Effector CD8-positive, alpha-beta T cell (primary cell): ENCODE data around the gene DNHD1.

Experiments
- DNase-seq: peaks from one replicate; lab custom pipeline; 2025; lab: John Stamatoyannopoulos, UW

DNHD1 gene

DNA sequence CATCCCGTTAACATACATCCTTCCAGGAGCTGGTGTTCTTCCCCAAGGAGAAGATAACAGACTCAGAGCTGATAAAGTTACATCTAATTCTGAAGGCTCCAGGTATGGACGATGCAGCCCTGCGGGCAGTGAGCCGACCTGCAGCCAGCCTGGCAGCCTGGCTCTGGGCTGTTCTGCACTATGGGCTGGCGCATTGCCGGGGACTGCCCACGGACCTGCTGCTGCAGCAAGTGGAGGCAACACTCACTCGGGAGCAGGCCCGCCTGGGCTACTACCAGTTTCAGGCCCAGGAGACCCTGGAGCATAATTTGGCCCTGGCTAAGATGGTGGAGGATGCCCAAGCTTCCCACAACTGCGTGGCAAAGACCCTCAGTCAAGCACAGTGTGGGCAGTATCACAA lies 66.6 kb downstream of the DNHD1 start:
- no peak for DNase-seq

DNA sequence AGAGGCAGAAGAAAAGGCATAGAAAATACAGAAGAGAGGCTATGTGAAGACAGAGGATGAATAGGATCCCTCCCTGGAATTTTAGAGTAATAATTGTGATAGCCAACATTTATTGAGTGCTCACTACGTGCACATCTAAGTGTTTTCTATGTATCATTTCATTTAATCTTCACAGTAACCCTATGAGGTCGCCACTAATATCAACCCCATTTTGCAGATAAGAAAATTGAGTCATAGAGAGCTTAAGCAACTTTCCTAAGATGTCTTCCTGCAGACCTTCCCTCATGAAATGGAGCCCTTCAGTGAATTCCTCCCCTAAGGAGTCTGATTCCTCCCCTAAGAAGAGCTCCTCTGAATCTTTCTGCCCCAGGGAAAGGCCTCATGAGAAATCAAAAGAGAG lies 68.2 kb downstream of the DNHD1 start:
- no peak for DNase-seq

DNA sequence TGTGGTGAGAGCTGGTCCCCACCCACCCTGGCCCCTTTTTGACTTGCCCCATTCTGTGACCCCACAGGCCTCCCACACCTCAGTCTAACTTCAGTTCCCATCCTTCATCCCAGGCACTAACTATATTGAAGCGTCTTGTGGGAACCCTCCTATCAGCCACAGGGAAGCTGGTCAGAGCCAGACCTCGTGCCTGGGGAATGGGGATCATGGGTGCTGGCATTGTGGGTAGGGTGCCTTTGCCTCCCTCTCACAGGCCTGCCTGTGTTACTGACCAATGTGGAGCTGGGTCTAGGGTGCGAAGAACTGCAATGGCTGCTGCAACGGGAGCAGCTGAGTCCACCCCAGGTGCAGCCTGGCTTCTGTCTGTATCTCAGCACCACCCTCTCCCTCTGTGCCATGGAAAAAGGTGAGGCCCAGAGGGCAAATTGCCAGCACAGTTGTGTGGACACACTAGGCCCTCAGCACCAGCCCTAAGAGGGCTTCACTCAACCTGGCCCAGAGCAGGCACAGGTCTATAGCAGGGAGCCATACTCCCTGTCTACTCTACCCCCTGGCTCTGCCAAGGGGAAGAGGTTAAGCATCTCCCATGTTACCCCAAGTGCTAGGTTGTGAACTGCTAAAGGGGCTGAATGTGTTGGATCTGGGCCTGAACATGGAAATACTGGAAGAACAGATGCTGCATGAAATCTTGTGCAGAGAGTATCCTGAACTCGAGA lies 69.1 kb downstream of the DNHD1 start:
- DNase-seq = no peak

DNA sequence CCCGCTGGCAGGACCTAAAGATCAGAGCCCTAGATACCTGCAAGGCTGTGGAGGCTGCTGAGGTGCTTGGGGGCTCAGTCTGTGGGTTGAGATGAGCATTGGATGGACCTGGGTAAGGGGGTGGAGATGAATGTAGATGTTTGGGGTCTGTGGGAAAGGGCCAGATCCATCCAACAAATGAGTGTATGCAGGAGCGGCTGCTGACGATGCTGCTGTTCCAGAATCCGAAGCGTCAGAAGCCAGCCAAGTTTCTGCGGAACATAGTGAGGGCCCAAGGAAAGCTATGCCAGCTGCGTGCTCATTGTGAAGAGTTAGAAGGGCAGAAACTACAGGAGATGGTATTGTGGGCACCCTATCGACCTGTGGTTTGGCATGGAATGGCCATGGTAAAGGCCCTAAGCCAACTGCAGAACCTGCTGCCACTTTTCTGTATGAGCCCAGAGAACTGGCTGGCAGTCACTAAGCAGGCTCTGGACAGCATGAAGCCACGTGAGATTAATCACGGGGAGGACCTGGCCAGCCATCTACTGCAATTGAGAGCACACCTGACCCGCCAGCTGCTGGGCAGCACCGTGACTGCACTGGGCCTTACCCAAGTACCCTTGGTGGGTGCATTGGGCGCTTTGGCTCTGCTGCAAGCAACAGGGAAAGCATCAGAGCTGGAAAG lies 69.8 kb downstream of the DNHD1 start:
- DNase-seq = no peak

DNA sequence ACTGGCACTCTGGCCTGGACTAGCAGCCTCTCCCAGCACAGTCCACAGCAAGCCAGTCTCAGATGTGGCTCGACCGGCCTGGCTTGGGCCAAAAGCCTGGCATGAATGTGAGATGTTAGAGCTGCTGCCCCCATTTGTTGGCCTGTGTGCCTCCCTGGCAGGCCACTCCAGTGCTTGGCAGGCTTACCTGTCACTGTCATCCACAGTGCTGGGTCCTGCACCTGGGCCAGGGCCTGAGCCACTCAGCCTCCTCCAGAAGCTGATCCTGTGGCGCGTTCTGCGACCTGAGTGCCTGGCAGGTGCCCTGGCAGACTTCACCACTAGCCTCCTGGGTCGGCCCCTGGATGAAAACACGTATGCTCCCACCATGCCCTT lies 70.3 kb downstream of the DNHD1 start:
- no peak for DNase-seq

DNA sequence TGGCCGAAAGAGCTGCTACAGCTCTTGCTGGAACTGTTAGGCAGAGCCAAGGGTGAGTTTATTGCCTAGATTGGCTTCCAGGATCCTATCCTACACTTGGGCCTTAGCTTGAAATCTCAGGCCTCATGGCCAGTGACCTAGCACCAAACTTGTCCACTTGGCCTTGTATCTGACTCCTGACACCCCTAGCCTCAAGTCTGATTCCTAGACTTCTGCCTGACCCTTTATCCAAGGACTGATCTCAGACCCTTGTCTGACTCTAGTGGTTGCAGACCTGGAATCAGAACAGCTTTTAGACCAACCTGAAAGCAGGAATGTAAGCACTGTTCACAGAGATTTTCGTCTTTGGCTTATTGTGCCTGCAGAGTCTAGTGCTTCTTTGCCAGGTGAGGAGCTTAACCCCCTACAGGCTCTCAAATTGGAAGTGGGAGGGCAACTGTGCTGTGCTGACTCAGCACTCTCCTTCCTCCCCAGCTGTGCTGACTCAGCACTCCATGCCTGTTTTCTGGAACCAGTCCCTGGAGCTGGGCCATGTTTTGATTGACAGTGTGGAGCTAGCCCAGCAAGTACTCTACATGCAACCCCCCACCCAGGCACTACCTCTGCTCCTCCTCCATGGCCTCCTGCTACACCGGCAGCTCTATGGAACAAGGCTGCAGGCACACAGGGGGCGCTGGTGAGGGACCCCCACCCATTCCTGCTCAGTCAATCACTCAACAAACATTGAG lies 71.3 kb downstream of the DNHD1 start:
- DNase-seq = no peak

DNA sequence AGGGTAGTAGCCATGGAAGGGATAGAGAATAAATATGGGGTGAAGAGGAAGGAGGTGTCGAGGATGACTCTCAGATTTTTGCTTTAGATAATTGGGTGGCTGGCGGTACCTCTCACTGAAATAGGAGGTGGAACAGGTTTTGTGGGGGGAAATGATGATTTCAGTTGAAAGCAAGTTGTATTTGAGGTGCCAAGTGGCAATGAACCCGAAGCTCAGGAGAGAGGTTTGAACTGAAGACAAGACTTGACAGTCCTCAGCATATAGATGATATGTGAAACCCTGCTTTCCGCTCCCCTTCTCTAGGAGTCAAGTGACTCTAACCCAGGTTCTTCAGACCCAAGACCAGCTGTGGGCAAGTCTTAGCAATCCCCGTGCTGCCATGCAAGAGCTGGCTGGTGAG lies 72.6 kb downstream of the DNHD1 start:
- DNase-seq = no peak

DNA sequence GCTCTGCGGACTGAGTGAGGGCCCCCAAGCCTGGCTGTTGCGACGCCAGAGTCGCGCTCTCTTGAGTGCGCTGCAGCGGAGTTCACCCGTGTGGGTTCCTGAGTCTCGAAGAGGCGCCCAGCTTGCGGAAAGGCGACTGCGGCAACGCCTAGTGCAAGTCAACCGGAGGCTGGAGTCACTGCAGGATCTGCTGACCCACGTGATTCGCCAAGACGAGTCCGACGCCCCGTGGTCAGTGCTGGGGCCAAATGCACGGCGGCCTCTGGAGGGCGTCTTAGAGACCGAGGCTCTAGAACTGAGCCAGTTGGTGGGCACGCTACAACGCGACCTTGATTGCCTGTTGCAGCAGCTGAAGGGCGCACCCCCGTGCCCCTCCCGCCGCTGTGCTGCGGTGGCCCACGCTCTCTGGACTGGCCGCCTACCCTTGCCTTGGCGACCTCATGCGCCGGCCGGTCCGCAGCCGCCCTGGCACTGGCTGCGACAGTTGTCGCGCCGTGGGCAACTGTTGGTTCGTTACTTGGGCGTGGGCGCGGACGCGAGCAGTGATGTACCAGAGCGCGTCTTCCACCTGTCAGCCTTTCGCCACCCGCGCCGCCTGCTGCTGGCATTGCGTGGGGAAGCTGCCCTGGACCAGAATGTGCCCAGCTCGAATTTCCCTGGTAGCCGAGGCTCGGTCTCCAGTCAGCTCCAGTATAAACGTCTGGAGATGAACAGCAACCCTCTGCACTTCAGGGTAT lies 73.8 kb downstream of the DNHD1 start:
- no peak for DNase-seq

DNA sequence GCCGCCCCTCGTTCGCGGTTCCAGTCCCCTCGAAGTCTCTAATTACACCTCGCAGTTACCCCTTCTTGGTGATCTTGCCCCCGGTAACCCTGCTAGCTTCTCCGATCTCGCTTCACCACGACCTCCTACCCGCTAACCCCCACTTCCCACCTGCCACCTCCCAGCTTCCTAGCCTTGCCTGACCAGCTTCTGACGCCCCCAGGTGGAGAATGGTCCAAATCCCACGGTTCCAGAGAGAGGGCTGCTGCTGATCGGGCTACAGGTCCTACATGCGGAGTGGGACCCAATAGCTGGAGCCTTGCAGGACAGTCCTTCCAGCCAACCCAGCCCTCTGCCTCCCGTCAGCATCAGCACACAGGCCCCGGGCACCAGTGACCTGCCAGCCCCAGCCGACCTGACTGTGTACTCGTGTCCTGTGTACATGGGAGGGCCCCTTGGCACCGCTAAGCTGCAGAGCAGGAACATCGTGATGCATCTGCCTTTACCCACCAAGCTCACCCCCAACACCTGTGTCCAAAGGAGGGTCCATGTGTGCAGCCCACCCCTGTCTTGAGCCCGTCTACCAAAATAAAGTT lies 74.4 kb downstream of the DNHD1 start:
- no peak for DNase-seq

DNA sequence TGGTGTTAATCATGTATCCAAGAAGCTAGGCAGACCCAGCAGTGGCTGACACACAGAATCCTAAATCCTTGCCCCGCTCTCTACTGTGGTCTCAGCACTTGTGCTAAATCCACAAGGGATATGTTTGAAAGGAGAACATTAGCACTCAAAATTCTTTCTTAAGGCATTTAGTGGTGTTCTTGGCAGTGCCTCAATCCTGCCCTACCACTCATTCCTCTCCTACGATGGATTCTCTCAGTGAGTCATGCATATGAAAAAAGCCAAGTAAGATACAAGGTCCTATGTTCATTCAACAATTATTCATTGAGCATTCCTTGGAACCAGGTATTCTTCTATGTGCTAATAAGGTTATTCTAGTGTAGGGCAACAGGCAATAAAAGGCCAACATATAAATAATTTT lies 75.1 kb downstream of the DNHD1 start:
- no peak for DNase-seq

DNA sequence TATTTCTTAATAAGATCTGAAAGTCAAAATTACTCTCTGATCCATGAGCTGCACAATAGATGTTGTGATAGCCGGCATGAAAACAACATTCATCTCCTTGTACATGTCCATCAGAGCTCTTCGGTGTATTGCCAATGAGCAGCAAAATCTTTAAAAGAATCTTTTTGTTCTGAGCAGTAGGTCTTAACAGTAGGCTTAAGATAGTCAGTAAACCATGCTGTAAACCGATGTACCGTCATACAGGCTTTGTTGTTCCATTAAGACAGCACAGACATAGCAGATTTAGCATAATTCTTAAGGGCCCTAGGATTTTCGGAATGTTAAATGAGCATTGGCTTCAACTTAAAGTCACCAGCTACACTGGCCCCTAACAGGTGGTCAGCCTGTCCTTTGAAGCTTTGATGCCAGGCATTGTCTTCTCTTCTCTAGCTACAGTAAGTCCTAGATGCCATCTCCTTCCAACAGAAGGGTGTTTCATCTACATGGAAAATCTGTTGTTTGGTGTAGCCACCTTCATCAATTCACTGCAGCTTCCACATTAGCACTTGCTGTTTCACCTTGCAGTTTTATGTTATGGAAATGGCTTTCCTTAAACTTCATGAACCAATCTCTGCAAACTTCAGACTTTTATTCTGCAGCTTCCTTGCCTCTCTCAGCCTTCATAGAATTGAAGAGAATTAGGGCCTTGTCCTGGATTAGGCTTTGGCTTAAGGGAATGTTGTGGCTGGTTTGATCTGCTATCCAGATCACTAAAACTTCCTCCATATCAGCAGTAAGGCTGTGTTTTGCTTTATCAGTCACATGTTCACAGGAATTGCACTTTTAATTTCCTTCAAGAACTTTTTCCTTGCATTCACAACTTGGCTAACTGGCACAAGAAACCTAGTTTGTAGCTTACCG lies 78.0 kb downstream of the DNHD1 start:
- no peak for DNase-seq

DNA sequence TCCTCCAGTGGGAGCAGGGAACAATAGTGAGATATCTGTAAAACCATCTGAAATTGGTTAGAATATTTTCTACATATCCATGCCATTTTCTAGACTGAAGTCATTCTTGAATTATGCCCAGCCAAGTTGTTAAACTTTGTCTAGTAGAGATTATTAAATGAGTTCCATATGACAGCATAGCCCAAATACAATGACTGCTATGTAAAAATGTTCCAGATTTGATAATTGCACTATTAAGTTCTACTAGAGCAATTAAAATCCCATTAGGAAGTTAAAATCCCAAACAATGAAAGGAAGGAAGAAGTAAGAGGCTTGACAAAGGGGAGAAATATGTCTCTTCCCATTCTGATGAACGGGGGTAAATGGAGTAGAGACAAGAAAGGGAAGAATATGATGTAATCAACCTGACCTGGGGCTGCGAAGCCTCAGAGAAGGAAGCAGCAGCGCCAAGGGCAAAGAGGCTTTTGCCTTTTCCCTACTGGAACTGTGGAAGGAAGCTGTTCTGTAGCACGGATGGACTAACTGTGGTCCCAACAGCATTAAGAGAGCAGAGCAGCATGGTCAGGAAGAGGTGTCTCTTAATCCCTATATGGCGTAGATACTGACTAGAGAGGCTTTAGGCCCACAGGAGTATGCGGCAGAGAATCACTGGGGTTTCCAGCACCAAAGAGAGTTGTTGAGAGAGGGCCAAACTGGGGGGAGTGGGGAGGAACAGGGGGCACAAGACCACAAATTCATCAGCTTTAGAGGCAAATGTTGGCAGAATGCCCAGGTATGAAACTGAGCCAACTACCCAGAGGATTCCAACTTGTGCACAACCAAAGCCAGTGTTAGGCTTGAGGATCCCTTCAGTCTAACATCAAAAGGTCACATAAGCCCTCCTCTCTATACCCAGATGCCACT lies 79.6 kb downstream of the DNHD1 start:
- DNase-seq = no peak

DNA sequence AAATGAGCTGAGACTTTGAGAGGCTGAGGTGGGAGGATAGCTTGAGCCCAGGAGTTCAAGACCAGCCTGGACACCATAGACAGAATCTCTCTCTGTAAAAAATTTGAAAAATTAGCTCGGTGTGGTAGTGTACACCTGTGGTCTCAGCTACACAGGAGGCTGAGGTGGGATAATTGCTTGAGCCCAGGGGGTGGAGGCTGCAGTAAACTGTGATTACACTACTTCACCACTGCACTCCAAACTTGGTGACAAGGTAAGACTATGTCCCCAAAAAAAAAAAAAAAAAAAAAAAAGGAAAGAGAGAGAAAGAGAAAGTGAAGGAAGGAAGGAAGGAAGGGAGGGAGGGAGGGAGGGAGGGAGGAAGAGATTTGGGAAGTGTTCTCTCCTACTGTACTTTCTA lies 81.1 kb downstream of the DNHD1 start:
- DNase-seq = no peak

DNA sequence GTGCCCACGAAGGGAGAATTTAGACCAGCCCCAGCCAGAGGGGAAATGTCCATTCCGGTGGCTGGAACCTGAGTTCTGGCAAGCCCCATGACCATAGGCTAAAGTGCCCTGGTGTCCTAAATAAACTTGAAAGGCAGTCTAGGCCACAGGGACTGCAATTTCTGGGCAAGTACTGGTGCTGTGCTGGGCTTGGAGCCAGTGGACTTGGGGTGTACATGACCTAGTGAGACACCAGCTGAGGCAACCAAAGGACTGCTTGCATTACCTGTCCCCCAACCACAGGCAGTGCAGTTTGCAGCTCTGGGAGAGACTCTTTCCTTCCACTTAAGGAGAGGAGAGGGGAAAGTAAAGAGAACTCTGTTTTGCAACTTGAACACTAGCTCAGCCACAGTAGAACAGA lies 82.6 kb downstream of the DNHD1 start:
- DNase-seq = no peak

DNA sequence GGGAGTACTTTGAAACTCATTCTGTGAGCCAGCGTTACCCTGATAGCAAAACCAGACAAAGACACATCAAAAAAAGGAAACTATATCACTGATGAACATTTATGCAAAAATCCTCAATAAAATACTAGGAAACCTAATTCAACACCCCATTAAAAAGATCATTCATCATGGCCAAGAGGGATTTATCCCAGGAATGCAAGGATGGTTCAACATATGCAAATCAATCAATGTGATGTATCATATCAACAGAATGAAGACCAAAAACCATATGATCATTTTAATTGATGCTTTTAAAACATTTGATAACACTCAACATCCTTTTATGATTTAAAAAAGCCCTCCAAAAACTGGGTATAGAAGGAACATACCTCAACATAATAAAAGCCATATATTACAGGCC lies 86.5 kb downstream of the DNHD1 start:
- no peak for DNase-seq

DNA sequence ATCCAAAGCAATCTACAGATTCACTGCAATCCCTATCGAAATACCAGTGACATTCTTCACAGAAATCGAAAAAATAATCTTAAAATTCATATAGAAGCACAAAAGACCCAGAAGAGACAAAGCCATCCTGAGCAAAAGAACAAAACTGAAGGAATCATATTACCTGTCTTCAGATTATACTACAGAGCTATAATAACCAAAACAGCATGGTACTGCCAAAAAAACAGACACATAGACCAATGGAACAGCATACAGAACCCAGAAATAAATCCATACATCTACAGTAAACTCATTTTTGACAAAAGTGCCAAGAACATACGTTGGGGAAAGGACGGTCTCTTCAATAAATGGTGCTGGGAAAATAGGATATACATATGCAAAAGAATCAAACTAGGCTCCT lies 87.4 kb downstream of the DNHD1 start:
- no peak for DNase-seq

DNA sequence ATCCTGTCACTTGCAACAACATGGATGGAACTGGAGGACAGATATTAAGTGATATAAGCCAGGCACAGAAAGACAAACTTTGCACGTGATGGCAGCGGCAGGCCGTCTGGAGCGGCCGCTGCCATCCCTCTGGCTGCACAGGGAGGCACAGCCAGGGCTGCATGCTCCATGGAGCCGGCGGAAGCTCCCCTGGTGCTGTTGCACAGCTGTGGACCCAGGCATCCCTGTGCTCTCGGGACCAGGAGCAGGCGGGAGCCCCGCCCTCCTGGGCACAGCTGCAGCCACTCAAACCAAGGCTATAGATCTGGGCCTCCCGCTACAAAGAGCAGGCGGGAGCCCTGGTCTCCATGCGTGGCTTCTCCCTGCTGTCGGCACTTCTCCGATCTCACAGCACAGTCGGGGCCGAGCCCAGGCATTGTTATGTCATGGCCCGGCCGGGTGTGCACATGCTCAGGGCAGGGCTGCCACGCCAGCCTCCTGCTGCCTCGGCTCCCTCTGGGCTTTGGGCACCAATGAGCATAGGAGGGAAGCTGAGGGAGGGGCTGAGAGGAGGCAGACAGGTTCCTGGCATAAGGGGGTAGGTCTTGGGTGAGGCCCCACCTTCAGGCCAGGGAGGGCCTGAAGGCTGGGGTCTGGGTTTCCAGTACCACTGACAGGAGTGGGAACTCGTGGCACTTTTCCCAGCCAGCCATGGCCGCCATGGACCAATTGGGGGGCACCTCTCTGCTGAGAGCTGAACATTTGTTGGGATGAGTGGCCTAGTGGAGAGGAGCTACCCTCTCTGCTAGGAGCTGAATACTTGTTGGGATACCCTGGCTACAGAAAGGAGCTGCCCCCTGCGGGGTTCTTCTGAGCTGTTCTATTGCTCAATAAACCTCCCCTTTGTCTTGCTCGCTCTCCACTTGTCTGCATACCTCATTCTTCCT lies 89.6 kb downstream of the DNHD1 start:
- DNase-seq = no peak

DNA sequence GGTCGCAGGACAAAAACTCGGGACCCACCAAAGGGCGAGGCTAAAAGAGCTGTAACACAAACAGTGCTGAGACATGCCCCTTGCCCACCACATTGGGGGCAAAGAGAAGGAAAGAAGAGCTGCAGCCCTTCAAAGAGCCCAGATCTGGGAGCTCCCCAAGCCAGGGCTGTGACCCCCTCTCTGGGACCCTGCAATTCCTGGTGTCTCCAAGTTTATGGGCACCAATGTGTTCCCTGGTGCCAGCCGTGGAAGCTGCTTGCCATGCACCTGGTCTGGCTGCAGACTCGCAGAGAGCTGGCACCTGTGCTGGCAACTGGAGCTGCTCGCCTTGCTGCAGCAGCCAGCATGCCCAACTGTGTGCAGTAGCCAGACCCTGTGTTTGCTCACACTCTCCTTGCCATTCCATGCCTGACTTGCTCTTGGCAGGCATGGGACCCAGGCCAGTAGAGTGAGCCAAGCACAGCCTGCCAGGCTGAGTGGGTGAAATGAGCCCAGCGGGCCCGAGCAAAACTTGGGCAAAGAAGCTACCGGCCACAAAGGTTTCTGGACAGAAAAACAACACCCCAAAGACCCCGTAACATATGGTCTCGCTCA lies 90.4 kb downstream of the DNHD1 start:
- DNase-seq = no peak

DNA sequence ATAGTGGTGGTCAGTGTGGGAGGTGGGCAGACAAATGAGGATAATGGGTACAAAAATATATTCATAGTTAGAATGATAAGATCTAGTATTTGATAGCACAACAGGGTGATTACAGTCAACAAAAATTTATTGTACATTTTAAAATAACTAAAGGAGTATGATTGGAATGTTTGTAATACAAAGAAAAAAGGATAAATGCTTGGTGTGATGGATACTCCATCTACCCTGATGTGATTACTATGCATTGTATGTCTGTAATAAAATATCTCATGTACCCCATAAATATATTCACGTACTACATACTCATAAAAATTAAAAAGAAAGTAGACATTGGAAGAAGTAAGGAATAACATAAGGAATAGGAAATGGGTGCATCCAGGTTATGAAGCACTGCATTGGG lies 90.9 kb downstream of the DNHD1 start:
- no peak for DNase-seq
